ENCODE measurements around the gene ADGRF1.
"Not testable (repeated sequence)": the region's sequence is repeated elsewhere in the genome, so short reads cannot be mapped to it uniquely, and the experiment has no call there.

ADGRF1 gene

GRCh38 chr6:47023573-47023972 is 18.6 kb downstream of the ADGRF1 start:
- DNase-seq (ENCODE audit: low read depth in 4 of 4, low spot score in 1 of 4), result no peak

GRCh38 chr6:47022191-47022590 is 19.9 kb downstream of the ADGRF1 start:
- DNase-seq (ENCODE audit: low read depth in 4 of 4, low spot score in 1 of 4), result no peak

GRCh38 chr6:47019941-47020340 is 22.2 kb downstream of the ADGRF1 start:
- DNase-seq (ENCODE audit: low read depth in 4 of 4, low spot score in 1 of 4), result no peak

GRCh38 chr6:47016909-47017308 is 25.2 kb downstream of the ADGRF1 start:
- no peak for DNase-seq (ENCODE audit: low read depth in 4 of 4, low spot score in 1 of 4)

GRCh38 chr6:47016261-47016660 is 25.9 kb downstream of the ADGRF1 start:
- DNase-seq (ENCODE audit: low read depth in 4 of 4, low spot score in 1 of 4), result no peak

- DNase-seq (ENCODE audit: low read depth in 4 of 4, low spot score in 1 of 4), result no peak
Measured at GRCh38 chr6:47014401-47014800, 27.7 kb downstream of the ADGRF1 start.

- DNase-seq (ENCODE audit: low read depth in 4 of 4, low spot score in 1 of 4), result no peak
Measured at GRCh38 chr6:47009583-47009982, 32.5 kb downstream of the ADGRF1 start.

GRCh38 chr6:47008397-47008763 is 33.8 kb downstream of the ADGRF1 start:
- DNase-seq (ENCODE audit: low read depth in 4 of 4, low spot score in 1 of 4), result no peak

GRCh38 chr6:47007657-47008396 is 34.3 kb downstream of the ADGRF1 start:
- no peak for DNase-seq (ENCODE audit: low read depth in 4 of 4, low spot score in 1 of 4)

GRCh38 chr6:47005486-47005885 is 36.6 kb downstream of the ADGRF1 start:
- no peak for DNase-seq (ENCODE audit: low read depth in 4 of 4, low spot score in 1 of 4)

- DNase-seq (ENCODE audit: low read depth in 4 of 4, low spot score in 1 of 4), result no peak
Measured at GRCh38 chr6:47004463-47004862, 37.7 kb downstream of the ADGRF1 start.

GRCh38 chr6:47000842-47001241 is 41.3 kb downstream of the ADGRF1 start:
- DNase-seq (ENCODE audit: low read depth in 4 of 4, low spot score in 1 of 4), result no peak

GRCh38 chr6:46998436-46999017 is 43.6 kb downstream of the ADGRF1 start:
- no peak for DNase-seq (ENCODE audit: low read depth in 4 of 4, low spot score in 1 of 4)

GRCh38 chr6:46997646-46998045 is 44.5 kb downstream of the ADGRF1 start:
- no peak for DNase-seq (ENCODE audit: low read depth in 4 of 4, low spot score in 1 of 4)

GRCh38 chr6:46996860-46997641 is 45.1 kb downstream of the ADGRF1 start:
- DNase-seq (ENCODE audit: low read depth in 4 of 4, low spot score in 1 of 4), result no peak

- DNase-seq (ENCODE audit: low read depth in 4 of 4, low spot score in 1 of 4), result no peak
Measured at GRCh38 chr6:46994933-46995332, 47.2 kb downstream of the ADGRF1 start.

GRCh38 chr6:46993846-46994245 is 48.3 kb downstream of the ADGRF1 start:
- no peak for DNase-seq (ENCODE audit: low read depth in 4 of 4, low spot score in 1 of 4)

GRCh38 chr6:46992391-46992790 is 49.7 kb downstream of the ADGRF1 start:
- not testable (repeated sequence) for DNase-seq (ENCODE audit: low read depth in 4 of 4, low spot score in 1 of 4)

GRCh38 chr6:46990818-46991510 is 51.2 kb downstream of the ADGRF1 start:
- not testable (repeated sequence) for DNase-seq (ENCODE audit: low read depth in 4 of 4, low spot score in 1 of 4)

- DNase-seq (ENCODE audit: low read depth in 4 of 4, low spot score in 1 of 4), result no peak
Measured at GRCh38 chr6:46990031-46990644, 52.0 kb downstream of the ADGRF1 start.

GRCh38 chr6:46989398-46989797 is 52.7 kb downstream of the ADGRF1 start:
- DNase-seq (ENCODE audit: low read depth in 4 of 4, low spot score in 1 of 4), result no peak
